B cell (primary cell): ENCODE data around the gene ZNF606. TPM values are rescaled to one million over a fixed set of nuclear protein-coding genes. Genes with fewer than 3 reads are reported as not detected.

Experiments used
- ATAC-seq: fragments of 200-7000 bp; cut with Tn5 transposase; one replicate; pipeline ENCODE4 v1.10.0; 2021; ENCODE audit warnings: low read depth, mild to moderate bottlenecking, moderate number of reproducible peaks, moderate library complexity
- CTCF ChIA-PET: fragments of 350-600 bp; sonication (Branson Sonifier 250); formaldehyde crosslinking; loops from one replicate; lab custom pipeline; 2021; ENCODE audit warnings: antibody characterized with exemption, inconsistent platforms; lab: Charles Lee
- POLR2A ChIA-PET: fragments of 350-600 bp; sonication (Branson Sonifier 250); formaldehyde crosslinking; loops from one replicate; lab custom pipeline; 2021; ENCODE audit warnings: antibody characterized with exemption; lab: Charles Lee
- DNase-seq: peaks from one replicate; pipeline ENCODE4 v3.0.0; 2013
- H2AFZ ChIP-seq: 2 replicates; pipeline ENCODE4 v1.6.1; 2012; ENCODE audit warnings: mild to moderate bottlenecking, low read depth, low read length; ENCODE audit not compliant: insufficient read depth, poor library complexity, severe bottlenecking
- H3K27ac ChIP-seq, 2 donors: 1 replicate in 1 of 2; 2 replicates in 1 of 2; pipeline ENCODE4 v1.5.1; 2012 to 2013; ENCODE audit warnings: low read length in 2 of 2, mild to moderate bottlenecking in 2 of 2, moderate library complexity in 1 of 2
- H3K27me3 ChIP-seq, 4 experiments: fragments of 200-600 bp in 1 of 4; sonication (generic) in 1 of 4; replicated peaks in 1 of 4; 1 replicate in 2 of 4; 2 replicates in 2 of 4; pipeline versions ENCODE4 v1.6.1 to v1.7.0; 2013 to 2016; ENCODE audit warnings: low read length in 3 of 4, mild to moderate bottlenecking in 2 of 4, mixed read lengths in 1 of 4, moderate library complexity in 1 of 4; ENCODE audit not compliant: insufficient read depth in 4 of 4, control insufficient read depth in 3 of 4; ENCODE audit errors: control extremely low read depth in 1 of 4
- H3K36me3 ChIP-seq, 2 experiments: replicated peaks in 1 of 2; 1 replicate in 1 of 2; 2 replicates in 1 of 2; pipeline versions ENCODE4 v1.6.1 to v1.7.1; 2013; ENCODE audit warnings: low read length in 1 of 2; ENCODE audit not compliant: insufficient read depth in 2 of 2, control insufficient read depth in 1 of 2; ENCODE audit errors: control extremely low read depth in 1 of 2, extremely low read depth in 1 of 2
- H3K4me1 ChIP-seq, 2 donors: fragments of 200-600 bp in 1 of 2; sonication (generic) in 1 of 2; 1 replicate in 1 of 2; 2 replicates in 1 of 2; pipeline versions ENCODE4 v1.5.1 to v1.6.1; 2013 to 2017; ENCODE audit warnings: low read length in 2 of 2; ENCODE audit not compliant: control insufficient read depth in 2 of 2, insufficient read depth in 2 of 2
- H3K4me2 ChIP-seq: replicated peaks from 2 replicates; pipeline ENCODE3; 2012; ENCODE audit warnings: mild to moderate bottlenecking, low read depth, low read length; ENCODE audit not compliant: poor library complexity, severe bottlenecking
- H3K4me3 ChIP-seq, 5 experiments: fragments of 200-600 bp in 1 of 5; sonication (generic) in 1 of 5; 1 replicate in 3 of 5; 2 replicates in 2 of 5; pipeline versions ENCODE4 v1.5.1 to v1.7.0; 2011 to 2016; ENCODE audit warnings: low read length in 4 of 5, mild to moderate bottlenecking in 4 of 5, low read depth in 2 of 5, control low read depth in 1 of 5, moderate library complexity in 1 of 5; ENCODE audit not compliant: insufficient read depth in 1 of 5; ENCODE audit errors: control extremely low read depth in 1 of 5, extremely low read depth in 1 of 5
- H3K79me2 ChIP-seq: fragments of 200-600 bp; sonication (generic); one replicate; pipeline ENCODE4 v1.6.0; 2016; ENCODE audit warnings: low read length; ENCODE audit not compliant: control insufficient read depth, insufficient read depth
- H3K9ac ChIP-seq: fragments of 200-600 bp; sonication (generic); 2 replicates; pipeline ENCODE4 v1.6.1; 2017; ENCODE audit warnings: mild to moderate bottlenecking, low read length, moderate library complexity
- H3K9me3 ChIP-seq, 3 donors: one replicate each; pipeline versions ENCODE4 v1.6.1 to v1.7.1; 2013; ENCODE audit warnings: low read length in 2 of 3; ENCODE audit not compliant: control insufficient read depth in 2 of 3, insufficient read depth in 1 of 3; ENCODE audit errors: control extremely low read depth in 1 of 3
- H4K20me1 ChIP-seq: 2 replicates; pipeline ENCODE4 v1.6.0; 2012; ENCODE audit warnings: mild to moderate bottlenecking, low read length; ENCODE audit not compliant: insufficient read depth, control insufficient read depth, poor library complexity, severe bottlenecking
- H3K27ac Mint-ChIP-seq: one replicate; pipeline ENCODE4 v1.8.0; 2021; ENCODE audit warnings: mixed read lengths
- H3K27me3 Mint-ChIP-seq: one replicate; pipeline ENCODE4 v1.8.0; 2021; ENCODE audit warnings: mixed read lengths
- H3K4me1 Mint-ChIP-seq: one replicate; pipeline ENCODE4 v1.8.0; 2021; ENCODE audit warnings: mixed read lengths
- H3K4me3 Mint-ChIP-seq: one replicate; pipeline ENCODE4 v1.8.0; 2021; ENCODE audit warnings: mixed read lengths
- H3K9me3 Mint-ChIP-seq: one replicate; pipeline ENCODE4 v1.8.0; 2022; ENCODE audit warnings: mixed read lengths; ENCODE audit not compliant: insufficient read depth
- EZH2 ChIP-seq: IDR thresholded peaks from 2 replicates; pipeline ENCODE4 v1.6.1; 2012; ENCODE audit warnings: borderline replicate concordance, low read depth, mild to moderate bottlenecking, moderate library complexity, low read length; ENCODE audit not compliant: insufficient read depth, poor library complexity, severe bottlenecking
- WGBS: methylation state at CpG from one replicate; pipeline ENCODE4 v1.1.5; 2013; ENCODE audit warnings: missing lambda C conversion rate; ENCODE audit not compliant: insufficient coverage; 5-methylcytosine and 5-hydroxymethylcytosine counted together
- intact Hi-C: fragments of 100-400 bp; cut with micrococcal nuclease; formaldehyde crosslinking; loops from one replicate; pipeline ENCODE4 v1.10.0; 2022
- polyA plus RNA-seq: library from polyadenylated mRNA; depleted of rRNA; stranded (reverse); fragments of >200 nt; gene quantifications from 2 replicates; pipeline ENCODE4 v1.2.3, GENCODE V29; 2012
- total RNA-seq, 2 donors: library from RNA; stranded (reverse); fragments of 120-200 nt in 1 of 2; gene quantifications; 1 replicate in 1 of 2; 2 replicates in 1 of 2; pipeline versions ENCODE4 v1.2.3 to v1.2.4, GENCODE V29; 2013 to 2022
- TF ChIP-seq, protein P1 (sequence below): fragments of 200-600 bp; IDR thresholded peaks from one replicate; pipeline ENCODE4 v1.8.0; 2022; ENCODE audit warnings: antibody characterized with exemption, mild to moderate bottlenecking

Gene ZNF606
- total and polyA plus RNA-seq, 2 donors (not counting 1 experiment from before 2014, with no cell fraction given): 11.5 to 48.4 TPM

DNA sequence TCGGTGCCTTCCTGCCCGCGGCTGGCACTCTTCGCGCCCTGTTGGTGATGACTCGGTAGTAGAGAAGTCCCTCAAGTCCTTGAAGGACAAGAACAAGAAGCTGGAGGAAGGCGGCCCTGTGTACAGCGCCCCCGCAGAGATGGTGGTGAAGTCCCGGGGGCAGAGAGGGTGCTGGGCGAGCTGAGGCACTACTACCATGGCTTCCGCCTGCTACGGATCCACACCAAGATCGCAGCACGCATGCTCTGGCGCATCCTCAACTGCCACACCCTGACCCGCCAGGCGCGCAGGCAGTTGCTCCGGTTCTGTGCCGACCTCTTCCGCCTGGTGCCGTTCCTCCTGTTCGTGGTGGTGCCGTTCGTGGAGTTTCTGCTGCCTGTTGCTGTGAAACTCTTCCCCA lies 42.3 kb upstream of the ZNF606 start:
- POLR2A ChIA-PET: no interaction called here
- H3K4me1 ChIP-seq: no peaks in the 10 kb centered on the region
- Mint-ChIP-seq H3K27ac (no peak overlapping the region), H3K4me1 (no peaks in the 10 kb centered on the region), H3K9me3 (peaks cover 15% of the 10 kb centered on the region), H3K4me3 (no peak overlapping the region), H3K27me3 (no peaks in the 10 kb centered on the region)
- no peak overlapping the region for H3K4me3 ChIP-seq
- no peak overlapping the region for H3K9ac ChIP-seq
- 95% methylated on average over 25 of the region's 26 CpGs for WGBS
- peaks cover 1 to 95% (median 4%) of the 10 kb centered on the region in 3 donors for H3K9me3 ChIP-seq
- TF ChIP-seq EZH2: no peak
- TF ChIP-seq, protein P1, sequence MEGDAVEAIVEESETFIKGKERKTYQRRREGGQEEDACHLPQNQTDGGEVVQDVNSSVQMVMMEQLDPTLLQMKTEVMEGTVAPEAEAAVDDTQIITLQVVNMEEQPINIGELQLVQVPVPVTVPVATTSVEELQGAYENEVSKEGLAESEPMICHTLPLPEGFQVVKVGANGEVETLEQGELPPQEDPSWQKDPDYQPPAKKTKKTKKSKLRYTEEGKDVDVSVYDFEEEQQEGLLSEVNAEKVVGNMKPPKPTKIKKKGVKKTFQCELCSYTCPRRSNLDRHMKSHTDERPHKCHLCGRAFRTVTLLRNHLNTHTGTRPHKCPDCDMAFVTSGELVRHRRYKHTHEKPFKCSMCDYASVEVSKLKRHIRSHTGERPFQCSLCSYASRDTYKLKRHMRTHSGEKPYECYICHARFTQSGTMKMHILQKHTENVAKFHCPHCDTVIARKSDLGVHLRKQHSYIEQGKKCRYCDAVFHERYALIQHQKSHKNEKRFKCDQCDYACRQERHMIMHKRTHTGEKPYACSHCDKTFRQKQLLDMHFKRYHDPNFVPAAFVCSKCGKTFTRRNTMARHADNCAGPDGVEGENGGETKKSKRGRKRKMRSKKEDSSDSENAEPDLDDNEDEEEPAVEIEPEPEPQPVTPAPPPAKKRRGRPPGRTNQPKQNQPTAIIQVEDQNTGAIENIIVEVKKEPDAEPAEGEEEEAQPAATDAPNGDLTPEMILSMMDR: no peak
- H3K36me3 ChIP-seq: no peaks in the 10 kb centered on the region
- no peak overlapping the region for H3K4me2 ChIP-seq
- no peaks in the 10 kb centered on the region for H4K20me1 ChIP-seq
- no peaks in the 10 kb centered on the region for H3K79me2 ChIP-seq
- intact Hi-C loops: no loop called here
- DNase-seq: no peak
- CTCF ChIA-PET: no interaction called here
- no peak for ATAC-seq
- H2AFZ ChIP-seq: no peak overlapping the region
- H3K27ac ChIP-seq: no peak overlapping the region
- peaks cover 0 to 5% (median 1%) of the 10 kb centered on the region in 4 experiments for H3K27me3 ChIP-seq

DNA sequence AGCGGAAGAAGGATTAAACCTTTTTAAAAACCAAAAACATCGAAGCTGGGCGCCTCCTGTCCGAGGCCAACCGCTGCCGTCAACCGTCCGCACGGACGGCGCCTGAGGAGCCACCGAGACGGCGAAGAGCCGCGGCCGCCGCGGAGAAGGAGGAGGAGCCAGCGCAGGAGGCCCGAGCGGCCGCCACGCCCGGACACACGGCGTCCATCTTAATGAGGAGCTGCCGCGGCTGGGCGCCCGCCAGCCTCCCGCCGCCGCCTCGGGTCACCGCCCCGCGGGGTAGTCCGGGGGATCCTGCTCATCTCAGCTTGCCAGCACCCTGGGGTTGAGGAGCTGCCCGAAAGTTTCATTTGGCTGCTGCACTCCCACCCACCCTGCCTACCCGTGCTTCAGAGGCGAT lies 41.8 kb upstream of the ZNF606 start:
- intact Hi-C loops: no loop called here
- Histone ChIP-seq H4K20me1 (no peaks in the 10 kb centered on the region), H3K4me3 (no peak overlapping the region), H3K9me3 (peaks cover 1 to 95% (median 4%) of the 10 kb centered on the region in 3 donors), H3K4me1 (no peaks in the 10 kb centered on the region), H3K9ac (no peak overlapping the region), H3K36me3 (no peaks in the 10 kb centered on the region), H3K27me3 (peaks cover 0 to 5% (median 1%) of the 10 kb centered on the region in 4 experiments), H2AFZ (no peak overlapping the region), H3K4me2 (no peak overlapping the region), H3K27ac (no peak overlapping the region), H3K79me2 (no peaks in the 10 kb centered on the region)
- TF ChIP-seq EZH2: no peak
- TF ChIP-seq, protein P1: no peak
- Mint-ChIP-seq H3K4me1 (no peaks in the 10 kb centered on the region), H3K27ac (no peak overlapping the region), H3K27me3 (no peaks in the 10 kb centered on the region), H3K9me3 (peaks cover 12% of the 10 kb centered on the region), H3K4me3 (no peak overlapping the region)
- CTCF ChIA-PET: no interaction called here
- POLR2A ChIA-PET: no interaction called here
- ATAC-seq (no peak), DNase-seq (no peak)
- WGBS: 70% methylated on average over 40 of the region's 42 CpGs
